Heart right ventricle (tissue), 16 donors: ENCODE measurements around the gene PIGR. TPM values are rescaled to one million over a fixed set of nuclear protein-coding genes. Genes with fewer than 3 reads are reported as not detected.
"Not testable (repeated sequence)": the region's sequence is repeated elsewhere in the genome, so short reads cannot be mapped to it uniquely, and the experiment has no call there.

ENCODE experiments used
- ATAC-seq, 8 donors: fragments of 200-7000 bp; cut with Tn5 transposase; one replicate each; pipeline ENCODE4 v1.9.1; 2020; ENCODE audit warnings: mild to moderate bottlenecking in 8 of 8, moderate library complexity in 8 of 8, moderate number of reproducible peaks in 1 of 8
- DNase-seq, 2 donors: peaks; one replicate each; pipeline ENCODE4 v3.0.0-alpha.2; 2020
- H3K27ac ChIP-seq, 10 donors: fragments of 200-600 bp; sonication (generic) in 2 of 10; one replicate each; pipeline versions ENCODE4 v1.5.0 to v1.8.0; 2020 to 2022; ENCODE audit warnings: mild to moderate bottlenecking in 3 of 10
- H3K27me3 ChIP-seq, 7 donors: fragments of 200-600 bp; one replicate each; pipeline ENCODE4 v1.8.0; 2021 to 2022; ENCODE audit warnings: mild to moderate bottlenecking in 2 of 7
- H3K36me3 ChIP-seq, 9 donors: fragments of 200-600 bp; sonication (generic) in 1 of 9; one replicate each; pipeline versions ENCODE4 v1.5.0 to v1.8.0; 2020 to 2022; ENCODE audit warnings: mild to moderate bottlenecking in 2 of 9
- H3K4me1 ChIP-seq, 9 donors: fragments of 200-600 bp; sonication (generic) in 1 of 9; one replicate each; pipeline versions ENCODE4 v1.5.0 to v1.8.0; 2020 to 2022; ENCODE audit warnings: mild to moderate bottlenecking in 4 of 9
- H3K4me3 ChIP-seq, 10 donors: fragments of 200-600 bp; sonication (generic) in 2 of 10; one replicate each; pipeline versions ENCODE4 v1.5.0 to v1.8.0; 2020 to 2022; ENCODE audit warnings: mild to moderate bottlenecking in 7 of 10, moderate library complexity in 2 of 10
- H3K9me3 ChIP-seq, 11 donors: fragments of 200-600 bp in 10 of 11; sonication (generic) in 2 of 11; one replicate each; pipeline versions ENCODE4 v1.5.0 to v1.8.0; 2013 to 2022; ENCODE audit warnings: mild to moderate bottlenecking in 2 of 11, control low read depth in 1 of 11, moderate library complexity in 1 of 11
- WGBS, 2 donors: extraction: QIAGEN DNeasy Blood & Tissue Kit; methylation state at CpG; one replicate each; pipeline ENCODE4 v1.1.7; 2013; ENCODE audit warnings: inconsistent platforms in 1 of 2; 5-methylcytosine and 5-hydroxymethylcytosine counted together
- intact Hi-C, 10 donors: fragments of 100-400 bp; cut with DNase I; formaldehyde crosslinking; loops; one replicate each; pipeline versions ENCODE4 v1.11.1 to v1.14.2; 2022
- polyA plus RNA-seq, 2 donors: library from polyadenylated mRNA; stranded (reverse); fragments of 200-250 nt; gene quantifications; one replicate each; pipeline ENCODE4 v1.2.3, GENCODE V29; 2013
- total RNA-seq, 10 donors: library from RNA; stranded (reverse); fragmentation: NEBNext Ultra II Directional in 3 of 10; extraction: Animal tissue kit (Norgen Biotek cat#: 25700) in 3 of 10; gene quantifications; one replicate each; pipeline versions ENCODE4 v1.2.1 to v1.2.4, GENCODE V29; 2021 to 2023
- TF ChIP-seq, protein P1 (sequence below), 9 donors: fragments of 200-600 bp; sonication (generic) in 2 of 9; IDR thresholded peaks; one replicate each; pipeline versions ENCODE4 v1.5.0 to v1.8.0; 2021 to 2022; ENCODE audit warnings: antibody characterized with exemption in 9 of 9, mild to moderate bottlenecking in 5 of 9, moderate library complexity in 1 of 9
- donor health status: Arrhythmogenic right ventricular cardiomyopathy.
- donor health status: ischemic (EF 13 %, LVEDD 7.1; RV severe dilation, severe dysfunction).
- donor health status: healthy with polysubstance abuse.
- donor health status: DM: no; HTN: yes; CAD: no.
- donor health status: DM: no; HTN: no; CAD: no.
- donor health status: ischemic (EF 25% LVEDD 6.9; RV normal size, moderate dysfunction).
- donor health status: ischemic (EF 25% LVEDD 5.7; RV mildly dilated, moderate dysfunction).
- donor health status: healthy.
- donor health status: DM: yes; HTN: yes; CAD: no.
- donor health status: Ischemic cardiomyopathy.
- donor health status: ischemic (EF 35%, LVEDD 5.7; RV mildly dilated, moderate dysfunction).
- donor health status: nonischemic (EF 11% LVEDD 7.7; RV severe dilation, severe dysfunction).
- donor health status: DM: yes; HTN: yes; CAD: no.
- donor health status: PGD.
- donor health status: ischemic (EF 29% LVEDD 5.4; RV normal size, mild dysfunction).
- donor health status: nonischemic (EF 23%, LVEDD 6.1; RV moderate dilation, normal function).

PIGR gene
- total and polyA plus RNA-seq, 12 donors = 0.01 to 0.11 (median 0.10) TPM; not detected in 9

DNA sequence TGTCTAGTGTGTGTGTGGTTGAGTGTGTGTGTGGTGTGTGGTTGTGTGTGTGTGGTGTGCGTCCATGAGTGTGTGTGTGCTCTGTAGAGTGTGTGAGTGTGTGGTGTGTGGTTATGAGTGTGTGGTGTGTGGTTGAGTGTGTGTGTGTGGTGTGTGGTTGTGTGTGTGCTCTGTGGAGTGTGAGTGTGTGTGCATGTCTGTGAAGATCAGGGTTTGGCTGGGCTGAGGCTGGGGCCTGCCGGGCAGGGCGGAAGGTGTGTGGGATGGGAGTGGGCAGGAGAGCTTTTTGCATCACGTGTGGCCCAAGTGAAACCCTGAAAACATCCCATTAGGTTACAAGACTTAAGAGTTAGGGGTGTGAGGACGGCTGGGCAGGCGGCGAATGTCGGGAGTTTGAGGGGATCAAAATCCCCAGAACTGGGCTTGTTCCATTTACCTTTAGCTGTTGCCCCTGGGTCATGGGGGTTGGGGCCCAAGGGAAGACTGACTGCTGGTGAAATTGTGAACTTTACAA, 21.6 kb downstream of the PIGR start:
- H3K4me1 ChIP-seq = peaks cover 0 to 45% (median 0%) of the 10 kb centered on the region in 9 donors
- TF ChIP-seq, protein P1, sequence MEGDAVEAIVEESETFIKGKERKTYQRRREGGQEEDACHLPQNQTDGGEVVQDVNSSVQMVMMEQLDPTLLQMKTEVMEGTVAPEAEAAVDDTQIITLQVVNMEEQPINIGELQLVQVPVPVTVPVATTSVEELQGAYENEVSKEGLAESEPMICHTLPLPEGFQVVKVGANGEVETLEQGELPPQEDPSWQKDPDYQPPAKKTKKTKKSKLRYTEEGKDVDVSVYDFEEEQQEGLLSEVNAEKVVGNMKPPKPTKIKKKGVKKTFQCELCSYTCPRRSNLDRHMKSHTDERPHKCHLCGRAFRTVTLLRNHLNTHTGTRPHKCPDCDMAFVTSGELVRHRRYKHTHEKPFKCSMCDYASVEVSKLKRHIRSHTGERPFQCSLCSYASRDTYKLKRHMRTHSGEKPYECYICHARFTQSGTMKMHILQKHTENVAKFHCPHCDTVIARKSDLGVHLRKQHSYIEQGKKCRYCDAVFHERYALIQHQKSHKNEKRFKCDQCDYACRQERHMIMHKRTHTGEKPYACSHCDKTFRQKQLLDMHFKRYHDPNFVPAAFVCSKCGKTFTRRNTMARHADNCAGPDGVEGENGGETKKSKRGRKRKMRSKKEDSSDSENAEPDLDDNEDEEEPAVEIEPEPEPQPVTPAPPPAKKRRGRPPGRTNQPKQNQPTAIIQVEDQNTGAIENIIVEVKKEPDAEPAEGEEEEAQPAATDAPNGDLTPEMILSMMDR (IDR thresholded peaks at IDR 0.05) = no peak
- no peak overlapping the region for H3K4me3 ChIP-seq
- H3K36me3 ChIP-seq = no peaks in the 10 kb centered on the region
- 82 to 86% methylated on average over 8 of the region's 8 CpGs for WGBS, 2 donors
- DNase-seq (no peak), ATAC-seq (no peak)
- intact Hi-C loops = loop anchor here in 3 of 10 donors (5.0 to 10.0 kb wide), 4 partner anchors 150 to 1703 kb away; partner anchors contain the start of gene IKBKE (in 1 of the 3)
- H3K27ac ChIP-seq = peak overlapping the region in 1 of 10 donors; percentile 82
- H3K27me3 ChIP-seq = no peaks in the 10 kb centered on the region
- H3K9me3 ChIP-seq = no peaks in the 10 kb centered on the region

DNA sequence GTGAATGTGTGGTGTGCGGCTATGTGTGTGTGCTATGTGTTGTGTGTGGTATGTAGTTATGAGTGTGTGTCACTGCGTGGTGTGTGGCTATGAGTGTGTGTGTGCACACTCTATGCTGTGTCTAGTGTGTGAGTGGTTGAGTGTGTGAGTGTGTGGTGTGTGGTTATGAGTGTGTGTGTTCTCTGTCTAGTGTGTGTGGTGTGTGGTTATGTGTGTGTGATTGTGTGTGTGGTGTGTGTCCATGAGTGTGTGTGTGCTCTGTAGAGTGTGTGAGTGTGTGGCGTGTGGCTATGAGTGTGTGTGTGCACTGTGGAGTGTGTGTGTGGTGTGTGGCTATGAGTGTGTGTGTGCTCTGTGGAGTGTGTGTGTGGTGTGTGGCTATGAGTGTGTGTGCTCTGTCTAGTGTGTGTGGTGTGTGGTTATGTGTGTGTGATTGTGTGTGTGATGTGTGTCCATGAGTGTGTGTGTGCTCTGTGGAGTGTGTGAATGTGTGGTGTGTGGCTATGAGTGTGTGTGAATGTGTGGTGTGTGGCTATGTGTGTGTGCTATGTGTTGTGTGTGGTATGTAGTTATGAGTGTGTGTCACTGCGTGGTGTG, 22.2 kb downstream of the PIGR start:
- H3K27me3 ChIP-seq, DNase-seq, H3K9me3 ChIP-seq, H3K36me3 ChIP-seq, H3K4me3 ChIP-seq: not testable (repeated sequence)
- ATAC-seq = peak in 7 of 8 donors; percentile 3 to 67 (median 28)
- 97 to 98% methylated on average over 4 of the region's 4 CpGs for WGBS, 2 donors
- H3K4me1 ChIP-seq = peaks cover 0 to 45% (median 0%) of the 10 kb centered on the region in 9 donors
- H3K27ac ChIP-seq = peak overlapping the region in 1 of 10 donors; percentile 85
- intact Hi-C loops = loop anchor here in 3 of 10 donors (5.0 to 10.0 kb wide), 3 partner anchors 151 to 449 kb away; partner anchors contain the start of gene IKBKE (in 1 of the 3)

DNA sequence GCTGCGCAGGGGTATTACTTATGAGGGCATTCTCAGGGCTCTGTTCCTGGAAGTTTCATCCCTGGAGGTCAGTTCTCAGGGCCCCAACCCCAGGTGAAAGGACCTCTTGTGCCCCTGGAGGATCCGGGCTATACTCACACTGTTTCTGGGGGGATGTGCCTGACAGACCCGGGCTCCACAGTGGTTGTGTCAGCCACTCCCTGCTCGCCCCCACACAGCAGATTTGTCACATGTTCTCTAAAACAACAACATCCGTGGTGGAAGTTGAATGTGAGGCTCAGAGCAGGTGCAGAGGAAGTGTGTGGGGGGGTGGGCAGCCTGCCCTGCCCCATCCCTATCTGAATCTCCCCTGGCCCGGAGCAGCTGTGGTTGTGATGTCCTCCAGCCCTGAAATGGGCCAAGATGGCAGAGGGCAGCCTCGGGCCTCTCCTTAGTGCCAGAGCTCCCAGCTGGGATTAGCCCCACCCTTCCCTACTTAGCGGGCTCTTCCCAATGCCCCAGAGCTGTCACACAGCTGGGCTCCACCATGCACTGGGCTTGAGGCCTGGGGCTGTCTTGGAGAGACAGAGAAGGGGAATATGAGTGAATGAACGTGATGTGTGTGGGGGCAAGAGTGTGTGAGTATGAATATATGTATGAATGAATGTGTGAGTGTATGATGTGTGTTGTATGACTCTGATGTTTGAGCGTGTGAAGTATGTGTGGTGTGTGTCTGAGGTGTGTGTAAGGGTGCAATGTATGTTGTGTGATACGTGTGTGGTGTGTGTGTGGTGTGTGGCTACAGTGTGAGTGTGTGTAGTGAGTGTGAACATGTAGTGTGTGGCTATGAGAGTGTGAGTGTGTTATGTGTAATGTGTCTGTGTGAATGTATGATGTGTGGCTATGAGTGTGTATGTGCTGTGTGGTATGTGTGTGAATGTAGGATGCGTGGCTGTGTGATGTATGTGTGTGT, 23.0 kb downstream of the PIGR start:
- intact Hi-C loops = loop anchor here in 3 of 10 donors (5.0 to 10.0 kb wide), 3 partner anchors 152 to 448 kb away; partner anchors contain the start of gene IKBKE (in 1 of the 3)
- TF ChIP-seq, protein P1 (IDR thresholded peaks at IDR 0.05) = no peak

DNA sequence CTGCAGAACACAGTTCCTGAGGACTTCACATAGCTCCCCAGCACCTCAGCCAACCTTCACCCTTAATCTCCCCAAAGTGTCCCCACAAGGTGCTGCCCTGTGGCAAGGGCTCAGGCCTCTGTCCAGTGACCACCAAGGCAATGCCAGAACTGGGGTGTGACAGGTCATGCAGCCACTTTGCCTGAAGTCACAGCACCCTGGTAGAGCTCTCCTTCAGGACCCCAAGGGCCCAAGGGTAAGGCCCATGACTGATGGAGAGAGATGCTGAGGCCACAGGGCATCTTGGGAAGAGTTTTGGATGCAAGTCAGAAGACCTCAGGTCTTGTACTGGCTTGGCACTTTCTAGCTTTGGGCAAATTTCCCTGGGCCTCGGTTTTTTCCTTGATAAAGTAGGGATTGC, 23.7 kb downstream of the PIGR start:
- WGBS, 2 donors = 74 to 79% methylated on average over 1 of the region's 1 CpG
- TF ChIP-seq, protein P1 (IDR thresholded peaks at IDR 0.05) = no peak
- H3K4me3 ChIP-seq = no peak overlapping the region
- intact Hi-C loops = loop anchor here in 3 of 10 donors (5.0 to 10.0 kb wide), 3 partner anchors 152 to 448 kb away; partner anchors contain the start of gene IKBKE (in 1 of the 3)
- no peaks in the 10 kb centered on the region for H3K36me3 ChIP-seq
- no peaks in the 10 kb centered on the region for H3K9me3 ChIP-seq
- no peaks in the 10 kb centered on the region for H3K27me3 ChIP-seq
- ATAC-seq (no peak), DNase-seq (no peak)
- H3K4me1 ChIP-seq = peaks cover 0 to 45% (median 0%) of the 10 kb centered on the region in 9 donors
- H3K27ac ChIP-seq = peak overlapping the region in 5 of 10 donors; percentile 5 to 85 (median 51)

More for the DNA sequence above, 23.0 kb downstream of the PIGR start:
- Histone ChIP-seq H3K36me3 (no peaks in the 10 kb centered on the region), H3K27ac (peak overlapping the region in 4 of 10 donors; percentile 43 to 85 (median 54)), H3K27me3 (no peaks in the 10 kb centered on the region), H3K4me3 (peak overlapping the region in 1 of 10 donors; percentile 28), H3K9me3 (no peaks in the 10 kb centered on the region), H3K4me1 (peaks cover 0 to 45% (median 0%) of the 10 kb centered on the region in 9 donors)
- WGBS, 2 donors = 68 to 73% methylated on average over 12 of the region's 12 CpGs
- ATAC-seq = peak in 6 of 8 donors; percentile 33 to 62 (median 46)
- DNase-seq = no peak
